Middle frontal gyrus (tissue), 1 donor: ENCODE measurements around the gene SMARCAL1.

ENCODE experiments used
- DNase-seq: peaks from one replicate; pipeline ENCODE4 v3.0.0-alpha.2; 2015; ENCODE audit warnings: low spot score; ENCODE audit errors: extremely low spot score

The SMARCAL1 gene

GRCh38 chr2:216527600-216527999 lies 115.3 kb downstream of the SMARCAL1 start:
- no peak for DNase-seq

- DNase-seq = no peak
Observed at GRCh38 chr2:216532562-216532961, 120.3 kb downstream of the SMARCAL1 start.
